Testis (tissue), 3 donors: ENCODE data around the gene RNF141. TPM values are rescaled to one million over a fixed set of nuclear protein-coding genes. Genes with fewer than 3 reads are reported as not detected.

ENCODE experiments used
- DNase-seq: peaks from one replicate; pipeline ENCODE4 v3.0.0-alpha.2; 2019
- H3K27ac ChIP-seq, 2 donors: fragments of 200-600 bp; sonication (generic); one replicate each; pipeline ENCODE4 v1.5.1; 2019
- H3K27me3 ChIP-seq: fragments of 200-600 bp; sonication (generic); one replicate; pipeline ENCODE4 v1.5.1; 2019
- H3K36me3 ChIP-seq: fragments of 200-600 bp; sonication (generic); one replicate; pipeline ENCODE4 v1.5.1; 2017; ENCODE audit warnings: low read depth; ENCODE audit errors: missing control alignments
- H3K4me1 ChIP-seq: fragments of 200-600 bp; sonication (generic); one replicate; pipeline ENCODE4 v1.5.1; 2019
- H3K4me3 ChIP-seq, 2 donors: fragments of 200-600 bp; sonication (generic); one replicate each; pipeline ENCODE4 v1.5.1; 2017 to 2019
- H3K9me3 ChIP-seq: fragments of 200-600 bp; sonication (generic); one replicate; pipeline ENCODE4 v1.5.1; 2017
- POLR2A ChIP-seq: fragments of 450-650 bp; IDR thresholded peaks from one replicate; pipeline ENCODE4 v1.6.1; 2017; ENCODE audit warnings: antibody characterized with exemption, mild to moderate bottlenecking, moderate library complexity
- WGBS, 2 donors: methylation state at CpG; one replicate each; pipeline ENCODE4 v1.1.5; 2018; 5-methylcytosine and 5-hydroxymethylcytosine counted together
- intact Hi-C: fragments of 100-400 bp; cut with DNase I; formaldehyde crosslinking; loops from one replicate; pipeline ENCODE4 v1.15.1; 2023; ENCODE audit warnings: low total_unique reads
- polyA plus RNA-seq: library from polyadenylated mRNA; stranded (reverse); fragments of 350-450 nt; fragmentation: Illumina TruSeq; extraction: RNeasy Lipid Tissue Mini Kit (QIAGEN cat#74804); gene quantifications from one replicate; pipeline ENCODE4 v1.2.3, GENCODE V29; 2014; ENCODE audit warnings: low read depth, low replicate concordance; ENCODE audit not compliant: insufficient read depth
- total RNA-seq, 2 donors: library from RNA; depleted of rRNA; stranded (reverse); fragments of >200 nt; gene quantifications; one replicate each; pipeline ENCODE4 v1.2.3, GENCODE V29; 2016
- TF ChIP-seq, protein P1 (sequence below), 3 experiments: fragments of 450-650 bp in 2 of 3; fragments of 200-600 bp in 1 of 3; sonication (generic) in 1 of 3; IDR thresholded peaks; one replicate each; pipeline ENCODE4 v1.5.1; 2016 to 2019; ENCODE audit warnings: antibody characterized with exemption in 3 of 3, mild to moderate bottlenecking in 2 of 3, moderate library complexity in 1 of 3

Gene RNF141
- total and polyA plus RNA-seq, 3 donors from 2014 or later: 63.1 to 172 (median 91.3) TPM

DNA sequence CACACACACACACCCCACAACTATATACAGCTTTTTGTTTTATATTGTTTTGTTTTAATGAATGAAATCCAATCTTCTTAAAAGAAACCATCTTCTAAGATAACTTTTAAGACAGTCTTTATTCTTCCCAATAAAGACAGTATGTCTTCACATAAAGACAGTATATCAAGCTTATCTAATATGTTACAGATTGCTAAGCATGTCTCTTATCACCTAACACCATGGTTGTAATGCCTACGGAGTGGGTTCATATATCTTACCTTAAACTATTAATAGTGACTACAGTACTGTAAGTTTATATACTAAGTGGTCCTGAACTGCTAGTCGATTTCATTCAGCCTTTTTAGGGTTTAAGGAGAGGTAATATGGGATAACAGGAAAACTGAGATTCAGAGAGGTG is 8.5 kb downstream of the RNF141 start:
- Histone ChIP-seq H3K27me3 (no peaks in the 10 kb centered on the region), H3K4me1 (no peaks in the 10 kb centered on the region), H3K9me3 (no peaks in the 10 kb centered on the region), H3K4me3 (no peak overlapping the region), H3K36me3 (no peaks in the 10 kb centered on the region), H3K27ac (no peak overlapping the region)
- no peak for DNase-seq
- intact Hi-C loops: no loop called here
- WGBS, 2 donors: 71 to 72% methylated on average over 2 of the region's 2 CpGs
- TF ChIP-seq, protein P1, sequence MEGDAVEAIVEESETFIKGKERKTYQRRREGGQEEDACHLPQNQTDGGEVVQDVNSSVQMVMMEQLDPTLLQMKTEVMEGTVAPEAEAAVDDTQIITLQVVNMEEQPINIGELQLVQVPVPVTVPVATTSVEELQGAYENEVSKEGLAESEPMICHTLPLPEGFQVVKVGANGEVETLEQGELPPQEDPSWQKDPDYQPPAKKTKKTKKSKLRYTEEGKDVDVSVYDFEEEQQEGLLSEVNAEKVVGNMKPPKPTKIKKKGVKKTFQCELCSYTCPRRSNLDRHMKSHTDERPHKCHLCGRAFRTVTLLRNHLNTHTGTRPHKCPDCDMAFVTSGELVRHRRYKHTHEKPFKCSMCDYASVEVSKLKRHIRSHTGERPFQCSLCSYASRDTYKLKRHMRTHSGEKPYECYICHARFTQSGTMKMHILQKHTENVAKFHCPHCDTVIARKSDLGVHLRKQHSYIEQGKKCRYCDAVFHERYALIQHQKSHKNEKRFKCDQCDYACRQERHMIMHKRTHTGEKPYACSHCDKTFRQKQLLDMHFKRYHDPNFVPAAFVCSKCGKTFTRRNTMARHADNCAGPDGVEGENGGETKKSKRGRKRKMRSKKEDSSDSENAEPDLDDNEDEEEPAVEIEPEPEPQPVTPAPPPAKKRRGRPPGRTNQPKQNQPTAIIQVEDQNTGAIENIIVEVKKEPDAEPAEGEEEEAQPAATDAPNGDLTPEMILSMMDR (IDR thresholded peaks at IDR 0.05): no peak
- no peak for TF ChIP-seq POLR2A

DNA sequence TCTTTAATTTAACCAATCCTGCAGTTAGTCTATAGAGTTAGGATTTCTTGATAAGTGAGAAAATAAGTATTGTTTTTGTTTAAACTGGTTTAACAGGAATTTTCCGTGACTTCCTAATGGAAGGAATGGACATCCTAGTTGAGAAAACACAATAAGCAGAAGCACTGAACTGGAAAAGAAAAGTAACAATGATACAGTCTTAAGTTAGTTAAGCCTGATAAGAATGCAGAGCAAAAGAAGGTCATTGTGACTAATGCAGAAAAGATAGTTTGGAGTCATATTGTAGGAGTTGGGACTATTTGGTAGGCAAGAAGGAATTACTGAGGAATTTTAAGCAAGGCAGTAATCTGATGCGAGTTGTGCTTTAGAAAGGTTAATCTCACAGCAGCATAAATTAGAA is 11.7 kb downstream of the RNF141 start:
- no peak for TF ChIP-seq POLR2A
- TF ChIP-seq, protein P1 (IDR thresholded peaks at IDR 0.05): no peak
- Histone ChIP-seq H3K9me3 (no peaks in the 10 kb centered on the region), H3K27me3 (no peaks in the 10 kb centered on the region), H3K4me1 (no peaks in the 10 kb centered on the region), H3K4me3 (no peak overlapping the region), H3K27ac (peak overlapping the region; percentile 33 to 57), H3K36me3 (no peaks in the 10 kb centered on the region)
- no peak for DNase-seq
- intact Hi-C loops: no loop called here
- WGBS, 2 donors: 69 to 81% methylated on average over 2 of the region's 2 CpGs

DNA sequence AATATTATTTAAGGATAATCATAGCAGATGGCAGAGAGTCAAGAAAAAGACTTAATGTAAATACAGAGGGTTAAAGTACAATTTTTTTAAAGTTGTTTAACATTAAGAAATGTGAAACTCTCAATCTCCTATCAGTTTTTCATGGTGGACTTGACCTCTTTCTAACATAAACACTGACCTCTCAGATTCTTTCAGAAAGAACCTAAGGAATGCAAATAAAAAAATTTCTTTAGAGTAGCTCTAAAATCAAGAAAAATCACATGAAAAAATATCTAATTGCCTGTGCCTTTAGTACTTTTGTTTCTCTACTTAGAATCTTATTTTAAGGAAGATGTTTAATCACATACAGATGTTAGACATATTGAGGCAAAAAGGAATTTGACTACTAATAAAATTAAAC is 12.9 kb downstream of the RNF141 start:
- H3K36me3 ChIP-seq: no peaks in the 10 kb centered on the region
- TF ChIP-seq, protein P1 (IDR thresholded peaks at IDR 0.05): no peak
- TF ChIP-seq POLR2A: no peak
- H3K27ac ChIP-seq: peak overlapping the region in 1 of 2 donors; percentile 57
- no peaks in the 10 kb centered on the region for H3K27me3 ChIP-seq
- DNase-seq: no peak
- intact Hi-C loops: no loop called here
- no peaks in the 10 kb centered on the region for H3K9me3 ChIP-seq
- H3K4me3 ChIP-seq: no peak overlapping the region
- peaks cover 1% of the 10 kb centered on the region for H3K4me1 ChIP-seq

DNA sequence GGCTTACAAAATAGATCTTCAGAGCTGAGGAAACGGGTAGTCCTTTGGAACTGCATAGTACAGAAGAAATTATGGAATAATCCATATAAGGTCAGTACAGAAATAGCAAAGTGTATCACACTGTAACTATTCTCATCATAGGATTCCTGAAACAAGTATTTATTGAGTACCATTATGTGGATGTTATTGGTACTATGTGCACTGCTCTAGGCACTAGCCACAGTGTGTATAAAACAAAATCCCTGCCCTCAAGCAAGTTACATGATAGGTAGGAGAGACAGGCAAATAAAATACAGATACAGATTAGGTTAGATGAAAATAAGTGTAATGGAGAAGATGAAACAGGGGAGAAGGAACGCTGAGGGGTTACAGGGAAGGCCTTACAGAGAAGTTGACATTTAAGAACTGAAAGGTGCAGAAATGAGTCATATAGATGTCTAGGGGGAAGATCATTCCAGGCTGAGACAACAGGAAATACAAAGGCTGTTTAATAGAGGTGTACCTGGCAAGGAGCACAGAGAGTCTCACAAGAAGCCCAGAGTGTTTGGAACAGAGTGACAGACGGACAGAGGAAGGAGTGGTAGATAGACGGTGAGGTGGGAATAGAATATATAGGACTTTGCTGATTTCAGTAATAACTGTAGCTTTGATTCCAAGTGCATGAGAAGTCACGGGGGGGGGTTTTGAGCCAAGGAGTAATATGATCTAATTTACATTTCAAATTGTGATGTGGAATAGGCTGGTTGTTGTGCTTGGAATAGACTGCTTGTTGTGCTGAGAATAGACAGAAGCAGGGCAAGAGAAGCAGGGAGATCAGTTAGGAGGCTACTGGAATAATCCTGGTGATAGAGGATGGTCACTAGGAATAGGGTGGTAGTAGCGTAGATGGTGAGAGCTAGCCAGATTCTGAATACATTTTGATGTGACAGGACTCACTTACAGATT is 13.7 kb downstream of the RNF141 start:
- intact Hi-C loops: no loop called here
- Histone ChIP-seq H3K4me3 (no peak overlapping the region), H3K4me1 (peaks cover 9% of the 10 kb centered on the region), H3K27ac (peak overlapping the region; percentile 5 to 52), H3K36me3 (no peaks in the 10 kb centered on the region), H3K27me3 (no peaks in the 10 kb centered on the region), H3K9me3 (no peaks in the 10 kb centered on the region)
- no peak for DNase-seq
- 73 to 88% methylated on average over 6 of the region's 6 CpGs for WGBS, 2 donors
- TF ChIP-seq, protein P1 (IDR thresholded peaks at IDR 0.05): no peak
- TF ChIP-seq POLR2A: no peak
